Stomach smooth muscle (tissue), 2 donors: ENCODE results near the gene ITGAD.

Experiments used
- H3K27ac ChIP-seq: one replicate; pipeline ENCODE4 v1.7.0; 2013; ENCODE audit warnings: mild to moderate bottlenecking, low read length, inconsistent platforms
- H3K27me3 ChIP-seq, 2 donors: one replicate each; pipeline ENCODE4 v1.7.0; 2013; ENCODE audit warnings: low read length in 2 of 2; ENCODE audit not compliant: insufficient read depth in 2 of 2, control insufficient read depth in 1 of 2
- H3K36me3 ChIP-seq, 2 donors: one replicate each; pipeline ENCODE4 v1.7.0; 2013; ENCODE audit warnings: low read length in 2 of 2; ENCODE audit not compliant: control insufficient read depth in 2 of 2, insufficient read depth in 2 of 2
- H3K4me1 ChIP-seq: one replicate; pipeline ENCODE4 v1.7.0; 2013; ENCODE audit warnings: low read length; ENCODE audit not compliant: control insufficient read depth, insufficient read depth
- H3K4me3 ChIP-seq, 2 donors: one replicate each; pipeline ENCODE4 v1.7.0; 2013; ENCODE audit warnings: low read length in 2 of 2
- H3K9ac ChIP-seq, 2 donors: one replicate each; pipeline ENCODE4 v1.7.0; 2013; ENCODE audit warnings: low read length in 2 of 2, mild to moderate bottlenecking in 1 of 2
- H3K9me3 ChIP-seq, 2 donors: one replicate each; pipeline ENCODE4 v1.7.0; 2013; ENCODE audit warnings: low read length in 2 of 2; ENCODE audit not compliant: control insufficient read depth in 2 of 2
- donor health status: healthy.
- donor health status: Pancreatic carcinoma.

Gene ITGAD

DNA sequence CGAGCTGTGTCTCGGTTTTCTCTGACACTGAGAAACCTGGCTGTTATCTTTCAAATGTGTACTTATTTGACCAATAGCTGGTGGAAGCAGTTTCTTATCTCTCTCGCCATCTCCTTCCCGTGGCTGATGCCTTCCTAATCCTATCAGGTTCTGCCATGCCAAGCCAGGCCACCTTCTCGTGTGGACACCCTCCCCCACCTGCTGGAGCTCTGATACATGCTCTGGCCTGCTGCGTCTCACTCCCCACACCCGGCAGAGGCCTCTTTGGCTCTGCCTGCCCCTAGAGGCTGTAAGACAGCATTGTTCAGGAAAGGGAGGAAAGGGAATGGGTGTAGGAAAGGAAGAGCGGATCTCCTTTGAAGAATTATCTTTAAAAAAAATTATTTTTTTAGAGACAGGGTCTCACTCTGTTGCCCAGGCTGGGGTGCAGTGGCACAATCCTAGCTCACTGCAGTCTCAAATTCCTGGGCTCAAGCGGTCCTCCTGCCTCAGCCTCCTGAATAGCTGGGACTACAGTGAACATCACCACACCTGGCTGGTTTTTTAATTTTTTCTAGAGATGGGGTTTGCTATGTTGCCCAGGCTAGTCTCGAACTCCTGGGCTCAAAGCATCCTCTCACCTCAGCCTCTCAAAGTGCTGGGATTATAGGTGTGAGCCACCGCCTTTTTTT is 58.7 kb downstream of the ITGAD start:
- no peaks in the 10 kb centered on the region for H3K9me3 ChIP-seq
- H3K27ac ChIP-seq, result no peak overlapping the region
- H3K9ac ChIP-seq, result peak overlapping the region; percentile 21 to 46
- H3K36me3 ChIP-seq, result peaks cover 0 to 3% of the 10 kb centered on the region in 2 donors
- no peak overlapping the region for H3K4me3 ChIP-seq
- peaks cover 36% of the 10 kb centered on the region for H3K4me1 ChIP-seq
- no peaks in the 10 kb centered on the region for H3K27me3 ChIP-seq

GRCh38 chr16:31452631-31453106 is 59.5 kb downstream of the ITGAD start:
- Histone ChIP-seq H3K9ac (no peak overlapping the region), H3K27me3 (no peaks in the 10 kb centered on the region), H3K9me3 (no peaks in the 10 kb centered on the region), H3K4me3 (no peak overlapping the region), H3K4me1 (peaks cover 45% of the 10 kb centered on the region), H3K36me3 (peaks cover 0 to 3% of the 10 kb centered on the region in 2 donors), H3K27ac (no peak overlapping the region)

DNA sequence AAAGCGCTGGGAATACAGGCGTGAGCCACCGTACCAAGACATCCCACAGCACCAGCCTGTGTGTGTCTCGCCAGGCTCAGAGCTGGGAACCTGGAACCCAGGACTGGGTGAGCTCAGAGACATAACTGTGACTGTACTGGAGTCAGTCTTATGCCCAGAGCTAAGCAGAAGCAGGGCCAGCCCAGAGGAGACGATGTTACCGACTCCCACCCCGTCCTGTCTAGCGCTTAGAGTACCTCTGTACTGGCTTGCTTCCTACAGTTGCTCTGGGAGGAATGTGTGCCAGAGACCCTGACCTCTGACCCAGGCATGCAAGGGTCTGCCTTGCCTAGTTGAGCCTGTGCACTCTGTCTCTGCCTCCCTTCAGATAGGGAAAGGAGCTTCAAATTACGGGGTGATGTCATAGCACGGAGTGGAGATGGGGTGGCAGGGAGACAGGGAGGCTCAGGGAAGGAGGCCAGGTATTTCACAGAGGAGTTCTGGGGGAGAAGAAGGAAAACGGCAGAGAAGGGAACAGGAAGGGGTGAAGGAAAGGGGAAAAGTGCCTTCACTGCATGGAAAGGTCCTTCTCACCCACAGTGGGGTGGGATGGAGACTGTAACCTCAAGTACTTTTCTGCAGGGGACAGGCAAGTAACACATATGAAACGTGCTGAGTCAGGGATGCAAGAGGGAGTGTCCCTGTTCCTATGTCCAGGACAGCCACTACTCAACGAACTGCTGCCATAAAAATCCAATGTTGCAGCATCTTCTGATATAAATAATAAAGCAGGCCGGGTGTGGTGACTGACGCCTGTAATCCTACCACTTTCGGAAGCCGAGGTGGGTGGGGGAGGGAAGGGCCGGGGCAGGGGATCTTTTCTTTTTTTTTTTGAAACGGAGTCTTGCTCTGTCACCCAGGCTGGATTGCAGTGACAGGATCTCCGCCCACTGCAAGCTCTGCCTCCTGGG is 60.4 kb downstream of the ITGAD start:
- Histone ChIP-seq H3K27ac (no peak overlapping the region), H3K36me3 (peaks cover 0 to 3% of the 10 kb centered on the region in 2 donors), H3K4me1 (peaks cover 52% of the 10 kb centered on the region), H3K27me3 (no peaks in the 10 kb centered on the region), H3K9ac (peak overlapping the region in 1 of 2 donors; percentile 29), H3K9me3 (no peaks in the 10 kb centered on the region), H3K4me3 (no peak overlapping the region)

DNA sequence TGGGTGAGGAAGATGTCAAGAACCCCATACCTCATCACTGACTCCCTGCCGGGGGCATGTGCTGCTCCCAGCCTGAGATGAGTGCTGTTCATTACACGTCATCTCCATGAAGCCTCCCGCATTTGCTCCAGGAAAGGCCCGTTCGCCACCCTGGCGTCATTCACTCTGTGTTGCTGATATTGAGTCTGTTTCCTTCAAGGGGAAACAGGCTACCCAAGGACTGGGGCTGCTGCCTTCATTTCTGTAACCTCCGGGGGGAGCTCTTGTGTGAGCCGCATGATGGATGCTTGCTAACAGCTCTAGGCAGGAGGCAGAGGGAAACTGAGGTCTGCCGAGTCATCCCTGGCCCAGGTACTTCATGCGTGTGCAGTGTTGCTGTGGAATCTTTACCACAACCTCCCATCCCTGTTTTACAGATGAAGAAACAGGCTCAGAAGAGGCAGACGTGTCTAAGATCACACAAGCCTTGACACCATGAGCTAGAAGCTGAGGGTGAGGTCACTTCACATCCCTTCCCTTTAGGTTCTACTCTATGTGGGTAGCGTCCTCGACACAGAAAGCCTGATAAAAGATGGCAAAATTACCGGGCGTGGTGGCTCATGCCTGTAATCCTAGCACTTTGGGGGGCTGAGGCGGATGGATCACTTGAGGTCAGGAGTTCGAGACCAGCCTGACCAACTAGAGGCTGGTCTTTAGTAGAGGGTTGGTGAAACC is 62.6 kb downstream of the ITGAD start:
- H3K4me1 ChIP-seq, result peaks cover 60% of the 10 kb centered on the region
- H3K36me3 ChIP-seq, result peaks cover 0 to 3% of the 10 kb centered on the region in 2 donors
- peak overlapping the region in 1 of 2 donors; percentile 35 for H3K4me3 ChIP-seq
- no peaks in the 10 kb centered on the region for H3K27me3 ChIP-seq
- peak overlapping the region in 1 of 2 donors; percentile 5 for H3K9ac ChIP-seq
- no peak overlapping the region for H3K27ac ChIP-seq
- no peaks in the 10 kb centered on the region for H3K9me3 ChIP-seq

DNA sequence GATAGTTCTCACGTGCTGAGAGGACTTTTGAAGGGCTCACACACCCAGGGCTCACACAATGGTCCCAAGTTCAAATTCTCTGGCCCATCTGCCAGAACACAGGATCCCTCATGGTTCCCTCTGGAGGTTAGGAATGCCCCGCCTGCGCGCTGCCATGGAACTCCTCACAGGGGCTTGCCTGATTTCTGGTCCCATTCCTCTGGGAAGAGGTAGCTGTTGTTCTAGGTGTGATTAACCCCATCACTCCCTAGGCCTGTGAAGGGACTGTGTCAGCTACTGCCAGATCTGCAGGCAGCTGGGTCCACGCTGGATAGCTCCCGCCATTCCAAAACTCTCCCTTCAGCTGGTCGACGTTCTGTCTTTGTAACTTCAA is 63.8 kb downstream of the ITGAD start:
- Histone ChIP-seq H3K36me3 (peaks cover 0 to 4% of the 10 kb centered on the region in 2 donors), H3K27ac (peak overlapping the region; percentile 96), H3K4me1 (peaks cover 55% of the 10 kb centered on the region), H3K9me3 (no peaks in the 10 kb centered on the region), H3K9ac (peak overlapping the region in 1 of 2 donors; percentile 29), H3K4me3 (peak overlapping the region in 1 of 2 donors; percentile 35), H3K27me3 (no peaks in the 10 kb centered on the region)

GRCh38 chr16:31458073-31458843 is 65.1 kb downstream of the ITGAD start:
- Histone ChIP-seq H3K4me1 (peaks cover 45% of the 10 kb centered on the region), H3K9me3 (no peaks in the 10 kb centered on the region), H3K36me3 (peaks cover 6 to 10% of the 10 kb centered on the region in 2 donors), H3K27ac (peak overlapping the region; percentile 96), H3K9ac (peak overlapping the region; percentile 84 to 98), H3K4me3 (peak overlapping the region; percentile 85 to 95), H3K27me3 (no peaks in the 10 kb centered on the region)

- H3K4me3 ChIP-seq, result peak within 1 kb of the TSS; percentile 85 to 95
- no peaks in the 10 kb centered on the region for H3K9me3 ChIP-seq
- H3K36me3 ChIP-seq, result peaks cover 8 to 13% of the 10 kb centered on the region in 2 donors
- H3K27me3 ChIP-seq, result no peaks in the 10 kb centered on the region
- H3K9ac ChIP-seq, result peak within 1 kb of the TSS; percentile 84 to 98
- peak within 1 kb of the TSS; percentile 96 for H3K27ac ChIP-seq
- H3K4me1 ChIP-seq, result peaks cover 42% of the 10 kb centered on the region
Measured at GRCh38 chr16:31458844-31459686, 65.9 kb downstream of the ITGAD start, which contains the start of gene ARMC5. Gene ARMC5 (plus strand): TSS chr16:31459501. CDS start chr16:31459525, 24 bp downstream.

- H3K9me3 ChIP-seq, result no peaks in the 10 kb centered on the region
- H3K36me3 ChIP-seq, result peaks cover 8 to 15% of the 10 kb centered on the region in 2 donors
- H3K9ac ChIP-seq, result peak overlapping the region; percentile 84 to 98
- H3K27ac ChIP-seq, result peak overlapping the region; percentile 96
- H3K27me3 ChIP-seq, result no peaks in the 10 kb centered on the region
- peaks cover 40% of the 10 kb centered on the region for H3K4me1 ChIP-seq
- H3K4me3 ChIP-seq, result peak overlapping the region; percentile 85 to 95
Measured at GRCh38 chr16:31459687-31460581, 66.8 kb downstream of the ITGAD start.
